Endothelial cell (in vitro differentiated cells): Measurements from ENCODE around the gene CES3. TPM values are rescaled to one million over a fixed set of nuclear protein-coding genes. Genes with fewer than 3 reads are reported as not detected.

Source experiments
- DNase-seq: peaks from one replicate; pipeline ENCODE4 v3.0.0; 2021; ENCODE audit warnings: low spot score
- H3K27ac Mint-ChIP-seq: one replicate; pipeline ENCODE4 v1.8.0; 2021; ENCODE audit warnings: mixed read lengths, inconsistent platforms; ENCODE audit not compliant: unreplicated experiment
- H3K27me3 Mint-ChIP-seq: one replicate; pipeline ENCODE4 v1.8.0; 2021; ENCODE audit warnings: mild to moderate bottlenecking, moderate library complexity, mixed read lengths, inconsistent platforms; ENCODE audit not compliant: unreplicated experiment
- H3K36me3 Mint-ChIP-seq: one replicate; pipeline ENCODE4 v1.8.0; 2021; ENCODE audit warnings: mild to moderate bottlenecking, low read depth, mixed read lengths, inconsistent platforms; ENCODE audit not compliant: unreplicated experiment
- H3K4me1 Mint-ChIP-seq: one replicate; pipeline ENCODE4 v1.8.0; 2021; ENCODE audit warnings: mild to moderate bottlenecking, mixed read lengths, inconsistent platforms; ENCODE audit not compliant: unreplicated experiment
- H3K4me3 Mint-ChIP-seq: one replicate; pipeline ENCODE4 v1.8.0; 2021; ENCODE audit warnings: mild to moderate bottlenecking, mixed read lengths, inconsistent platforms; ENCODE audit not compliant: unreplicated experiment
- H3K9me3 Mint-ChIP-seq: one replicate; pipeline ENCODE4 v1.8.0; 2021; ENCODE audit warnings: mixed read lengths, inconsistent platforms; ENCODE audit not compliant: unreplicated experiment
- CTCF ChIP-seq: fragments of 200-600 bp; sonication (generic); IDR thresholded peaks from one replicate; pipeline ENCODE4 v1.5.0; 2021; ENCODE audit warnings: antibody characterized with exemption; ENCODE audit not compliant: unreplicated experiment
- long read RNA-seq: library from polyadenylated mRNA; unstranded; transcript quantifications from one replicate; pipeline ENCODE4 v2.0.0, GENCODE V29; 2020; ENCODE audit not compliant: unreplicated experiment
- total RNA-seq: library from RNA; stranded (reverse); fragmentation: NEBNext Ultra II Directional; extraction: Animal tissue kit (Norgen Biotek cat#: 25700); gene quantifications from one replicate; pipeline ENCODE4 v1.2.1, GENCODE V29; 2021; ENCODE audit not compliant: unreplicated experiment

The CES3 gene
- 2.5 TPM for total RNA-seq
- long read RNA-seq = 0 reads

DNA sequence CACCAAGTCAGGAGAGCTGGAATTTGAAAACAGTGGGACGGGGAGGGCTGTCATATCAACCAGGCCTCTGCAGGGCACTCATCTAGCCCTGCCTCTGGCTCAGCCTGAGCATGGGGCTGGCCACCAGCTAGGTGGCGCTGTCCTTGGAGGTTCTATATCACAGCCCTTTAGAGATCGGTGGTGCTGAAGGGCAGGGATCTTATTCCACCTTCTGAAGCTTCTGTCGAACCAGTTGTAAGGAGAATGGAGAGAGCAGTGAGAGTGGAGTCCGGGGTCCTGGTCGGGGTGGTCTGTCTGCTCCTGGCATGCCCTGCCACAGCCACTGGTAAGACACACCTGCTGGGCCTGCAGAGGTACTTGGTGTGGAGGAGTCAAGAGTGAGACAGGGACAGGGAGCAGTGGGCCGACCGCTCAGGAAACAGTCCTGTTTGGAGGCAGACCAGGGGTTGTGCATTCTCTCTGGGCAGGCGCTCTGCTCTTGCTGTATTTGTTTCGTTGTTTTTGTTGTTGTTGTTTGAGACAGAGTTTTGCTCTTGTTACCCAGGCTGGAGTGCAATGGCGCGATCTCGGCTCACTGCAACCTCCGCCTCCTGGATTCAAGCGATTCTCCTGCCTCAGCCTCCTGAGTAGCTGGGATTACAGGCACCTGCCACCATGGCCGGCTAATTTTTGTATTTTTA, at the start of gene CES3:
TSS of gene CES3 (plus strand) at position 202 of the 680 bp plus-strand sequence. CDS start at position 244, 42 bp downstream.
- peaks cover 10% of the 10 kb centered on the region for H3K4me1 Mint-ChIP-seq
- no peaks in the 10 kb centered on the region for H3K36me3 Mint-ChIP-seq
- peak; percentile 83 for DNase-seq
- H3K27ac Mint-ChIP-seq = peak within 1 kb of the TSS; percentile 84
- TF ChIP-seq CTCF = peak; percentile 62
- peaks cover 11% of the 10 kb centered on the region for H3K27me3 Mint-ChIP-seq
- peak within 1 kb of the TSS; percentile 59 for H3K4me3 Mint-ChIP-seq
- no peaks in the 10 kb centered on the region for H3K9me3 Mint-ChIP-seq

DNA sequence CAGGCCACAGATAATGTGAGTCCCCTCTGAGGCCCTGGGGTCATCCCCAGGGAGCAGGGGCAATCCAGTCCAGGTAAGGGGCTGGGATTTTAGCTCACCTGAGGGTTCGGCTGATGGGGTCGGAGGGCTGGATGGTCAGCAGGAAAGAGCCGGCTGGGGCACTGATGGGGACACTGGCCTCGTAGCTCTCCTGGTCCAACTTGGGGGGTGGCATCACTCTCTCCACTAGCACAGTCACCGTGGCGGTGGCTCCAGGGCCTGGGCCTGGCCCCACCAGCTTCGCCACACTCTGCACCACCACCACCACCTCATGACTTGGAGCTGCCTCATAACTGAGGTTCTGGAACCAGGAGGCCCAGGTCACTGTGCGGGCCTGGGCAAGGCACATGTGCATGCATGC, 49.3 kb upstream of the CES3 start:
- Mint-ChIP-seq H3K27me3 (peaks cover 9% of the 10 kb centered on the region), H3K36me3 (no peaks in the 10 kb centered on the region)
- no peak for TF ChIP-seq CTCF

GRCh38 chr16:66913081-66913480, 48.0 kb upstream of the CES3 start:
- TF ChIP-seq CTCF = no peak
- Mint-ChIP-seq H3K4me1 (no peaks in the 10 kb centered on the region), H3K4me3 (no peak overlapping the region), H3K27ac (no peak overlapping the region), H3K27me3 (peaks cover 9% of the 10 kb centered on the region), H3K36me3 (no peaks in the 10 kb centered on the region), H3K9me3 (no peaks in the 10 kb centered on the region)
- no peak for DNase-seq

More for the DNA sequence above, 49.3 kb upstream of the CES3 start:
- Mint-ChIP-seq H3K27ac (no peak overlapping the region), H3K4me1 (no peaks in the 10 kb centered on the region), H3K9me3 (no peaks in the 10 kb centered on the region), H3K4me3 (no peak overlapping the region)
- no peak for DNase-seq

- Mint-ChIP-seq H3K4me3 (no peak overlapping the region), H3K27ac (no peak overlapping the region), H3K4me1 (no peaks in the 10 kb centered on the region), H3K36me3 (no peaks in the 10 kb centered on the region), H3K9me3 (no peaks in the 10 kb centered on the region), H3K27me3 (peaks cover 7% of the 10 kb centered on the region)
- DNase-seq = no peak
- no peak for TF ChIP-seq CTCF
Measured at GRCh38 chr16:66913711-66914110, 47.4 kb upstream of the CES3 start.

- Mint-ChIP-seq H3K9me3 (no peaks in the 10 kb centered on the region), H3K27me3 (peaks cover 9% of the 10 kb centered on the region), H3K27ac (no peak overlapping the region), H3K4me3 (no peak overlapping the region), H3K4me1 (no peaks in the 10 kb centered on the region), H3K36me3 (no peaks in the 10 kb centered on the region)
- TF ChIP-seq CTCF = no peak
- DNase-seq = no peak
Measured at GRCh38 chr16:66914541-66914940, 46.5 kb upstream of the CES3 start.
